UCSD-AML1 (cell line): ENCODE results near the gene CEACAM1.
"Not testable (repeated sequence)": the region's sequence is repeated elsewhere in the genome, so short reads cannot be mapped to it uniquely, and the experiment has no call there.

Experiments used
- DNase-seq: peaks from one replicate; lab custom pipeline; 2025; ENCODE audit not compliant: unreplicated experiment; lab: John Stamatoyannopoulos, UW

CEACAM1 gene

DNA sequence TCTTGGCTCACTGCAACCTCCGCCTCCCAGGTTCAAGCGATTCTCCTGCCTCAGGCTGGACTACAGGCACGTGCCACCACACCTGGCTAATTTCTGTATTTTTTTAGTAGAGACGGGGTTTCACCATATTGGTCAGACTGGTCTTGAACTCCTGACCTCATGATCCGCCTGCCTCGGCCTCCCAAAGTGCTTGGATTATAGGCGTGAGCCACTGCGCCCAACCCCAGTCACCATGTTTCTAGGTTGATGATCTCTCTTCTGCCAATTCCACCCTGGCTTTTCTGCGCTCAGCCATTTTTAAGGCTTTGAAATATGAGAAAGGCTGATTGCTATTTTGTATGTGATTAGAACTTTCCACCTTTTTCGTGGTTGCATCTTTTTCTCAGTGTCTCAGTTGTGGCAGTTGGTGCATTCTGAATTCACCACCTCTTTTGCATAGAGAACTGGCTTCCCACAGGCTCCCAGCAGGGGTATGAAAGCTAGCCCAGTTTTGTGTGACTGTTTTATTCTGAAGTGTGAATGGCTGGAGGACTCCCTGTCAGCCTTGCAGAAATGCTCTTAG, 15.5 kb downstream of the CEACAM1 start:
- no peak for DNase-seq

DNA sequence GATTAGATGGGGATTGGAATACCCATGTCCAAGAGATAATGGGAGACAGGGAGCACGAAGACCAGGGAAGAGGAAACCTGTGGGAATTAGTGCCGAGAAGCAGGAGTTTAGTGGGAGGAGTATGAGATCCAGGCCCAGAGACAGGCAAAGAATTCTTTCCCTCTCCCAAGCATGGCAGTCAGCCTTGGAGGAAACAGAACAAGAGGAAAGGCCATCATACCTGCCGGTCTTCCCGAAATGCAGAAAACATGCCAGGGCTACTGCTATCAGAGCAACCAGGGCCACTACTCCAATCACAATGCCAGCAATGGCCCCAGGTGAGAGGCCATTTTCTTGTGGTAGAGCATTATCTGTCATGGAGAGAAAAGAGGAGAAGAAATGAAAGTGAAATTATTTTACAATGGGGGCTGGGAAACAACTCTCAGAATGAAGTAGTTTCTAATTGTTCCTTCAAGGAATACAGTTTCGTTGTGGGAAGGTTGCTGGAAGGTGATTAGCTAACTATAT, 16.1 kb downstream of the CEACAM1 start:
- no peak for DNase-seq

DNA sequence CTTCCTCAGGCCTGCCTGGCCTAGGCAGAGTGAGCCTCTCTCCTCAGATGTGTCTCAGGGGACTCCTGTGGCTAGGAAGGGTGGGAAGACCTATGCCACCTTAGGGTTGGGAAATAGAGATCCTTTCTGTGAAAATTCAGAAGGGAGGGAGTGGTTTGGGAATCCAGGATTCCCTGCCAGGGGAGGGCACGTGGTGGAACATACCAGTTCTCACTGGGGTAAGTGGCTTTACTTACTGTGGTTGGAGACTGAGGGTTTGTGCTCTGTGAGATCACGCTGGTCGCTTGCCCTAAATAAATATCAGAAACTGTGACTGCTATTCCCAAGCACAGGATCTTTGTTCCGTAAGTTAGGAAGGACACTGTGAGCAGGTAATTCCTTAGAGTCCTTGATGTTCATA, 16.9 kb downstream of the CEACAM1 start:
- no peak for DNase-seq

DNA sequence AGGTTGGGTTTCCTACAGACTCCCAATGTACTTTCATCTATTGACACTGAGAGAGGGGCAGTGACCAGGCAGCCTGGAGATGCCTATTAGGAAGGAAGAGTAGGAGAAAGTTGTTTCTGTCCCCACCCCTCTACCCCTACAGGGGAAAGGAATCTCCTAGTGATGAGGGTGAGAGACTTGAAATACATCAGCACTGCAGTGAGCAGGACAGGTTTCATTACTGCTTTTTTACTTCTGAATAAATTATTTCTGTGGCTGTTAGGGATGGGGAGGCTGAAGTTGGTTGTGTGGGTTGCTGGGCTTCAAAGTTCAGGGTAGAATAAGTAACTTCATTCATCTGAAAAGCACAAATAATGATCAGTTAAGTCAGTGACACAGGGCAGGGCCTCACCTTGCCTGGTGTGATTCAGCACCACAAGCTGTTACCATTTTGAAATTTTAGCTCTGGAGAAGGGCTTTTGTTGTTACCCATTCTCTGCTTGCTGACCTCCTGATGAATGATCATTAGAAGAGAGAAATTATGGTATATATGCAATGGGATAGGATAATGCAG, 19.3 kb downstream of the CEACAM1 start:
- no peak for DNase-seq

DNA sequence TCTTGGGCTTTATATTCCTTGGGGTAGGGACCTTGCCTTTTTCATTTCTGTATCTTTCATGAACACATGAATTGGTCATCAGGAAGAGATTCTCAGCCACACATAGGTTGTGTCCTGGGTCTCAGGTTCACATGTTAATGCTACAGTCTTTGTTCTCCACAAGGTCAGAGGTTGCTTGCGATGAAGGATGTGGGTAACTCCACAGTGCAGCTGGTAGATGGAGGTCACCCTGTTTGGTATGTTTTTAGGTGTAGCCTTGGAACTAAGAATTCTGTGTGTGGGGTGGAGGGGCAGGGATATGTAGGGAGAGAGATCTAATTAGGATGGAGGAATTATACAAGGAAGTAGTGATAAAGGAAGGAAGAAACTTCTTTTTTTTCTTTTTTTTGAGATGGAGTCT, 23.2 kb downstream of the CEACAM1 start:
- DNase-seq = no peak

DNA sequence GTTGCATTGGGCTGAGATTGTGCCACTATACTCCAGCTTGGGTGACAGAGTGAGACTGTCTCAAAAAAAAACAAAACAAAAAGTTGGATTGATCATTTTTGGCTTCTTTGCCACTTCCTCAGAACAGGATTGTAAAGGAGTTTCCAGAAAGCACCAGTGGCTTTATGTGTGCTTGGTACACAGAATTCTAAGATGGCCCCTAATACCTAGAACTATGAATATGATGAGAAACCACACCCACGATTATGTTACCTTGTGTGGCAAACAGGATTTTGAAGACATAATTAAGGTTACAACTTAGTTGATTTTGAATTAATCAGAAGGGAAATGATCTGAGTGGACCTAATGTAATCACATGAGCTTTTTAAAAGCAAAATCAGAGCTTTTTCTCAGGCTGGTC, 26.5 kb downstream of the CEACAM1 start:
- no peak for DNase-seq

DNA sequence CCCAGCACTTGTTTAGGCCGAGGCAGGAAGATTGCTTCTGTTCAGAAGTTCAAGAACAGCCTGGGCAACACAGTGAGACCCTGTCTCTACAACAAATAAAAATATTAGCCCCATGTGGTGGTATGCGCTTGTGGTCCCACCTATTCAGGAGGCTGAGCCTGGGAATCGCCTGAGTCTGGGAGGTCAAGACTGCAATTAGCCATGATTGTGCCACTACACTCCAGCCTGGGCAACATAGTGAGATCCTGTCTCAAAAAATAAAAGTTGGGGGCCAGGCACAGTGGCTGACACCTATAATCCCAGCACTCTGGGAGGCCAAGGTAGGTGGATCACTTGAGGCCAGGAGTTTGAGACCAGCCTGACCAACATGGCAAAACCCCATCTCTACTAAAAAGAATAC, 27.0 kb downstream of the CEACAM1 start:
- DNase-seq = not testable (repeated sequence)

DNA sequence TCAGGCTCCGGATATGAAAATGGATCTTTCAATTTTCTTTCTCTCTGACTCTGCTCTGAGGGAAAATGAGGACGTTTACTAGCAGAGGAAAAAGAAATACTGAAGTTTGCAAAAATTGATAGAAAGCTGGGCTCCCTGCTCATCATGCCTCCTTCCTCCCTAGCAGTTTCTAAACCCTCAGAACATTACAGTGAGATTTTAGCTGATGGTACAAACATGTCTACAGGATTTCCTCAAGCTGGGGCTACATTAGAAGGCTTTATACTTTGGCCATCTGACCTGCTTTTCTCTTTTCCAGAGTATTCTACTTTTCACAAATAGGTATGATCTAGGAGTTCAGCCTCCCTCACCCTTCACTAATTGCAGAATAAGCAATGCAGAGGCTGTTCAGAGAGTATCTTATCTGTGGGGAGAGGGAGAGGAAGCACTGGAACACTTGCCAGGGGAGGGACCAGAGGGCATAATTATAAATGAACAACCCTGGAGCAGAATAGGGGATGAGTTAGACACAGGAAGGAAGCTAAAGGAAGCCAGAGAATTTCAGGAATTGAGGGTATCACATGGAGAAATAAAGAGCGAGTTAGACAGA, 30.0 kb downstream of the CEACAM1 start:
- no peak for DNase-seq

DNA sequence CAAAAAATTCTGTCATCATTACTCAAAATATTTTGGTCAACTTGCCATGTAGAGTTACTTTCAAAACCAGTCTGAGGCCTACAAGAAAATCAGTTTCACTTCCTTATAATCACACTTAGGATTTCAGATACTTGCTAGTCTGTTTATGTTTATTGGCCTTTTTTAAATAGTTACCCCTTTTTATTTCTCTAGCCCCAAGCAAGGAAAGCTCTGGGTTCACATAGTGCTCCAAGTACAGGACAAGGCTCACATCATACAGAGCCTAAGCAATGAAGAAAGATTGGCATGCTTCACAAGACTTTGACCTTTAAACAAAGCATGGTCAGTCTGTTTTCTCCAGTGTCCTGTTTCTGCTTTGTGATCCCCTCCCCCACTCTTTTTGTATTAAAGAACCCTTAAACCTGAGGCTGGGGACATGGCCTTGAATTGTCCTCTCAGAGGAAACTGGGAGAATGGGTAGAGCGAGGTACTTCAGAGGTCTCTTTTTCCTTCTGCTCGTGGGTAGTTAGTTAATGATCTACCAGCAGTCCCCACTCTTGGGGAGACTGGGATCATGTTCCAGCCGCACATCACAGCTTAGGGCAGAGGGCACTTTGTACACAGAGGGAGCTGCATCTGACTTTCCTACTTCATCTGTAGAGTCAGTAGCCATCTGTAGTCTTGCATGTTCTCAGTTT, 30.7 kb downstream of the CEACAM1 start:
- no peak for DNase-seq

DNA sequence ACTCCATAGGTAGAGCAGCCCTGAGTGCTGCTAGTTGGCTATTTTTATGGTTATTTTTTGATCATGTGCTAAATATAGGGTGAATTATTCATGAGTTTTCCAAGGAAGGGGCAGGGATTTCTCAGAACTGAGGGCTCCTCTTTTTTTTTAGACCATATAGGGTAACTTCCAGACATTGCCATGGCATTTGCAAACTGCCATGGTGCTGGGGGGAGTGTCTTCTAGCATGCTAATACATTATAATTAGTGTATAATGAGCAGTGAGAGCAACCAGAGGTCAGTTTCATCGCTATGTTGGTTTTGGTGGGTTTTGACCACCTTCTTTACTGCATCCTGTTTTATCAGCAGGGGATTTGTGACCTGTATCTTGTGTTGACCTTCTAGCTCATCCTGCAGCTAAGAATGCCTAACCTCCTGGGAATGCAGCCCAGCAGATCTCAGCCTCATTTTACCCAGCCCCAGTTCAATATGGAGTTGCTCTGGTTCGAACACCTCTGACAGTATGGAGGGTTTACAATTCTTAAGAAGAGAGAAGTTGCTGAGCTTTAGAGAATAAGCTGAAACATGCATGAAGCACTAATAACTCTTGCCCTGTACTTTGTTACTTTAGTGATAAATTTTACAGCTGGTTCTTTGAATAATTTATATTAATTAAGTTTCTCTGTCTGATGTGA, 31.7 kb downstream of the CEACAM1 start:
- no peak for DNase-seq

DNA sequence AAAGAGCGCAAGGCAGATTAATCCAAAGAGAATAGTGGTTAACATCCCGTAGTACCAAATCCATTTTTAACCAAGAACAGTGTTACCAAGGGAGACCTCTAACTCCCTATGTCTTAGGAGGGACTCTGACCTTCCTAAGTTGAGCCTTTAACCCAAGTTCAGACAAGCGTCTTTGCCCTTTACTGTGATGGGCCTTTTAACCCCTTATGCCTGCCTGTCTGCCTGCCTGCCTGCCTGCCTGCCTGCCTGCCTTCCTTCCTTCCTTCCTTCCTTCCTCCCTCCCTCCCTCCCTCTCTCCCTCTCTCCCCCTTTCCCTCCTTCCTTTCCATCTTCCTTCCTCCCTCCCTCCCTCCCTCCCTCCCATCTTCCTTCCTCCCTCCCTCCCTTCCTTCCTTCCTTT, 32.6 kb downstream of the CEACAM1 start:
- no peak for DNase-seq

DNA sequence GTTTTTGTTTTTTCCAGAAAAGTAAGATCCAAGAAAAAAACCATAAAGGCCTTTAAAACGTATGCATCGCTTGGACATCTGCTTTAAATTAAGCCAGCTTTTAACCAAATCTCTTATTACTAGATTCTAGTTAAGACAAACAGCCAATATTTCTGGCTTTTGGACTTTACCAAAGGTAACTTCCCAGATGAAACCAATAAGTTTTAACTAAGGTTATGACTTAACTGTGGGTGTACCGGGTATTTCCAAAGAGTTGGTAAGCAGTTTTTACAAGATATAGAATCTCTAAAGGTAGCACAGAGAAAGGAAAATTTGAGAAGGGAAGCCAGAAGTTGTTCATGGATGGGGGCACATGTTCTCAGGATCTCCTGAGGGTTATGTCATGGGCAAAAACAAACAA, 34.0 kb downstream of the CEACAM1 start:
- no peak for DNase-seq

DNA sequence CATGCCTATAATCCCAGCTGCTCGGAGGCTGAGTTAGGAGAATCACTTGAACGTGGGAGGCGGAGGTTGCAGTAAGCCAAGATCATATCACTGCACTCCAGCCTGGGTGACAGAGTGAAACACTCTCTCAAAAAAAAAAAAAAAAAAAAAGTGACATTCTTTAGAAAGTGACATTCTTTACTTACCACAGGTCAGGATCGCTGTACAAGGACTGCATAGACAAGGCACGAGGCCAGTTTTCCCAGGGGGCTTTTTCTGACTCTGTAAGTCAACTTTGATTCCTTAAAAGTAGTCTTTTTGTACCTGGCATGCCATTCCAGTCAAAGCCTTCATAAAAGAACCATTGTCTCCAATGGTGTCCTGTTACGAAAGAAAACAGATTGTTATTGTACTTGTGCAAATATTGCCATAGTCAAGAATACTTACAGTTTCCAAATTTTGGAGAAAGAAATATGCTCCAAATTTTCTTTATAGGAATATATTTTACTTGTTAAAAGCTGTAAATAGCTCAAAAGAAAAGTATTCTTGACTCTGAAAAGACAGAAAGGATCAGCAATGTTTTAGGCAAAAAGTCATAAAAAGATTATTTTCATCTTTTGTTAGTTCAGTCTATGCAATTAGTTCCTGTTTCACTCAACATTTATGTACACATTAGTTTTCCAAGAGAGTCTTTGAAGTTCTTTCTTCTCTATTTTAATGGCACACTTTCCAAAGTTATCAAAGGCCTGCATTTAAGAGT, 39.3 kb downstream of the CEACAM1 start:
- DNase-seq = no peak

DNA sequence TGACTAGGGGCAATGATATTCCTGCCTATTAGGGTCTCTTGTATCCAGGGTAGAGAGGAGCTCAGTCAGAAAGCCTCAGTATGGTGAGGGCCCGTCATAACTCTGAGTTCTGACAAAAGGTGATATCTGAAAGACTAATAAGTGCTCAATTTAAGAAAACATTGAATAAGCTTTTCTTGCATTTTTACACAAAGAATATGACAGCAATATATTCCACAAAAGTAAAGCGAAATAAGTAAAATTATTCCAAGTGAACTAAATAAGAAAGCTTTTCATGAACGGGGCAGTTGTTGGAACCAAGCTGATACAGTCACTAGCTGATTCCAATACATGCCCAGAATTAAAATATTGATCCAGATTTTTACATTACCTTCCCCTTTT, 40.5 kb downstream of the CEACAM1 start:
- DNase-seq = no peak

DNA sequence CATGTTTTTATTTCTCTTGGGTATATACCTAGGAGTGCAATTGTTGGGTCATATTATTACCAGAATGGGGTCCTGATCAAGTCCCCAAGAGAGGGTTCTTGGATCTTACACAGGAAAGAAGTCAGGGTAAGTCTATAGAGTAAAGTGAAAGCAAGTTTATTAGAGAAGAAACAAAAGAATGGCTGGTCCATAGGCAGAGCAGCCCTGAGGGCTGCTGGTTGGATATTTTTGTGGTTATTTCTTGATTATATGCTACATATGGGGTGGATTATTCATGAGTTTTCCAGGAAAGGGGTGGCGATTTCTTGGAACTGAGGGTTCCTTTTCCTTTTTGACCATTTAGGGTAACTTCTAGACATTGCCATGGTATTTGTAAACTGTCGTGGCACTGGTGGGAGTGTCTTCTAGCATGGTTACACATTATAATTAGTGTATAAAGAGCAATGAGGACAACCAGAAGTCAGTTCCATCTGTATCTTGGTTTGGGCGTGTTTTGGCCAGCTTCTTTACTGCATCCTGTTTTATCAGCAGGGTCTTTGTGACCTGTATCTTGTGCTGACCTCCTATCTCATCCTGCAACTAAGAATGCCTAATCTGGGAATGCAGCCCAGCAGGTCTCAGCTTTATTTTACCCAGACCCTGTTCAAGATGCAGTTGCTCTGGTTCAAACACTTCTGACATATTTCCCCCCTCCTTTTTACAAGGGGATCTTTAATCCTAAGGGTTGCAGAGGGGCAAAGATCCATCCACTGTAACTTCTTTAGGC, 41.1 kb downstream of the CEACAM1 start:
- no peak for DNase-seq

DNA sequence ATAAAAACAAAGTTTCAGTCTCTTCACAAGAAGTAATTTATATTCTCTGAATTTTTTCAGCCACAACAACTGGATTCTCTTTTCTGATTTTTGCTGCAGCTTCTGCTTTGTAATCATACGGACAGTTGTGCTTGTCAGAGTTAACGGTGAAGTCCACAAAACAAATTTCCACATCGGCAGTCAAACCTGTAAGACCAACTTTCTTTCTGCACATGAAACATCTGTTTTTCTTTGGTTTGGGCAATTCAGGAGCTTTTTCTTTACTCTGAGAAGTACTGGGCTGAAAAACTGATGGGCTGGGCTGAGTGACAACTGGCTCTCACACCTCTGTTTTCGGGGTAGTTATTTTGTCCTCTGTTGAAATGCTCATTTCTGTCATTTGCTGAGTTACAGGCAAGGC, 43.2 kb downstream of the CEACAM1 start:
- not testable (repeated sequence) for DNase-seq

DNA sequence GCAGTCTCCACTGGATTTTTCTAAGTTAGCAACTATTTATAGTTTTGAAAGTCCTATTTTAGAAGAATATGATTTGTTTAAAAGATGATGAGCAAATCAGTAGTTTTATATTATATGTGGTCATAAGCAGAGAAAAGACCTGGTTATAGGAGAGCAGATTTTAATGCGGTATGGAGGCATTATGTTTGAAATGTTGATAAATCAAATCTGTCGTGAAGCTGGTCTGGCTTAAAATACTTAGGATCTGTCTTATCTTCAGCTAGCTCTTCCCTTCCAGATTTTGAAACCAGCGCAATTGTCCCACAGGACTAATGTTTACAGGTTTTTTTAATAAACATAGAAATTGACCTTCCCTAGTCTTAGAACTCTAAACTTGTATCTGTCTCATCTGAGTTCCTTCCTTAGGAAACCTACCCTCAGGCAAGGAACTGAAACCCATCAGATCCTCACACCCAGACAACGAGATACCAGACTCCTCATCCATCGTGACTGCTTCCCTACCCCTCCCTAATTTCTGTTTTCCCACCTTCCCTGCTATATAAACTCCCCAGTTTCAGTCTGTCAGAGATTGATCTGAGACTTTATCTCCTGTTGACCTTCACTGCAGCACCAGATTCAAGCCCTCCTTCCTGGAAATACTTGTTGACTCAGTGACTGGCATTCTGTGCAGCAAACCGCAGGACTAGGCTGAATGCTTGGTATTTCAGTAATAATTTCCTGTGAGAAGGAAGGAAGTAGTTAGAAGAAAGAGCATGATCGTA, 47.8 kb downstream of the CEACAM1 start:
- no peak for DNase-seq

DNA sequence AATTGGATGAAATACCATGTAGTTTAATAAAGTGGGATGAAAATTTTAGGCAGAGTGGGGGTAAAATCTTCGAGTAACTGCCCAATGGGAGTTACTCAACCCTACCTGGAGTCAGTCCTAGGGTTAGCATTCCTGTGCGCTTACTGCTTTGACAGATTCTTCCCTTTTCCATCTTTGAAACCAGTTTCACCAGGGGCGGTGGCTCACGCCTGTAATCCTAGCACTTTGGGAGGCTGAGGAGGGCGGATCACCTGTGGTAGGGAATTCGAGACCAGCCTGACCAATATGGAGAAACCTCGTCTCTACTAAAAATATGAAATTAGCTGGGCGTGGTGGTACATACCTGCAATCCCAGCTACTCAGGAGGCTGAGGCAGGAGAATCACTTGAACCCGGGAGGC, 48.5 kb downstream of the CEACAM1 start:
- DNase-seq = no peak

DNA sequence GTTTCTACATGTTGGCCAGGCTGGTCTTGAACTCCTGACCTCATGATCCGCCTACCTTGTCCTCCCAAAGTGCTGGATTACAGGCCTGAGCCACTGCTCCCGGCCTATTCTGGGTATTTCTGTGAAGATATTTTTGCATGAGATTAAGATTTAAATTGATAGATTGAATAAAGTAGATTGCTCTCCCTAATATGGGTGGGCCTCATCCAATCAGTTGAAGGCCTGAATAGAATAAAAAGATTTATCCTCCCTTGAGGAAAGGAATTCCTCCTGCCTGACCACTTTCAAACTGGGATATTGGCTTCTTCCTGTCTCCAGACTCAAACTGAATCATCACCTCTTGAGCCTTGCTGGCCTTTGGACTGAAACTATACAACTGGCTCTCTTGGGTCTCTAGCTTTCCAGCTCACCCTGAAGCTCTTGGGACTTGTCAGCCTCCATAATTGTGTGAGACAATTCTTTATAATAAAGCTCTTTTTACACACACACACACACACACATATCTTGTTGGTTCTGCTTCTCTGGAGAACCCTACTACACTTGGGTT, 49.4 kb downstream of the CEACAM1 start:
- no peak for DNase-seq
